Prostate gland (tissue), 2 donors: ENCODE results near the gene ECT2L. TPM values are rescaled to one million over a fixed set of nuclear protein-coding genes. Genes with fewer than 3 reads are reported as not detected.

Source experiments
- DNase-seq: peaks from one replicate; pipeline ENCODE4 v3.0.0-alpha.2; 2019; ENCODE audit warnings: low spot score
- H3K27ac ChIP-seq, 2 donors: fragments of 200-600 bp; sonication (generic); 2 replicates each; pipeline ENCODE4 v1.5.1; 2017 to 2019
- H3K27me3 ChIP-seq: fragments of 200-600 bp; sonication (generic); replicated peaks from 2 replicates; pipeline ENCODE4 v1.5.1; 2019; ENCODE audit not compliant: insufficient read depth
- H3K36me3 ChIP-seq, 2 donors: fragments of 200-600 bp; sonication (generic); 1 replicate in 1 of 2; 2 replicates in 1 of 2; pipeline versions ENCODE4 v1.5.1 to v1.8.1; 2017 to 2019
- H3K4me1 ChIP-seq: fragments of 200-600 bp; sonication (generic); replicated peaks from 2 replicates; pipeline ENCODE4 v1.5.1; 2019
- H3K4me3 ChIP-seq, 2 donors: fragments of 200-600 bp; sonication (generic); 2 replicates each; pipeline ENCODE4 v1.5.1; 2017 to 2019
- H3K9me3 ChIP-seq: fragments of 200-600 bp; sonication (generic); 2 replicates; pipeline ENCODE4 v1.5.1; 2017
- CTCF ChIP-seq, 4 experiments: fragments of 200-600 bp in 2 of 4; fragments of 450-650 bp in 2 of 4; sonication (generic) in 2 of 4; IDR thresholded peaks; 1 replicate in 3 of 4; 2 replicates in 1 of 4; pipeline ENCODE4 v1.5.1; 2016 to 2019; ENCODE audit warnings: antibody characterized with exemption in 4 of 4, mild to moderate bottlenecking in 2 of 4, moderate library complexity in 2 of 4
- POLR2A ChIP-seq: fragments of 450-650 bp; IDR thresholded peaks from one replicate; pipeline ENCODE4 v1.6.1; 2016; ENCODE audit warnings: antibody characterized with exemption, mild to moderate bottlenecking
- POLR2AphosphoS5 ChIP-seq: sonication (generic); formaldehyde crosslinking; IDR thresholded peaks from one replicate; pipeline ENCODE4 v1.6.1; 2017; ENCODE audit warnings: antibody characterized with exemption
- WGBS: methylation state at CpG from one replicate; pipeline ENCODE4 v1.1.5; 2018; 5-methylcytosine and 5-hydroxymethylcytosine counted together
- intact Hi-C: fragments of 100-400 bp; cut with DNase I; formaldehyde crosslinking; loops from one replicate; pipeline ENCODE4 v1.14.2; 2022
- total RNA-seq, 2 donors: library from RNA; depleted of rRNA; stranded (reverse); fragments of >200 nt; gene quantifications; one replicate each; pipeline ENCODE4 v1.1.0, GENCODE V29; 2016

The ECT2L gene
- total RNA-seq, 2 donors from 2014 or later = 0.41 TPM; not detected in 1

- Histone ChIP-seq H3K4me3 (no peak overlapping the region), H3K4me1 (no peaks in the 10 kb centered on the region), H3K27me3 (no peaks in the 10 kb centered on the region), H3K36me3 (no peaks in the 10 kb centered on the region), H3K9me3 (no peaks in the 10 kb centered on the region), H3K27ac (no peak overlapping the region)
- TF ChIP-seq POLR2AphosphoS5 (no peak), POLR2A (no peak), CTCF (IDR thresholded peaks at IDR 0.05) (no peak)
- DNase-seq = no peak
- intact Hi-C loops = no loop called here
- WGBS = 89% methylated on average over 6 of the region's 6 CpGs
Observed at GRCh38 chr6:138849791-138850190, 53.9 kb downstream of the ECT2L start.

GRCh38 chr6:138856654-138857053 lies 60.8 kb downstream of the ECT2L start:
- no peaks in the 10 kb centered on the region for H3K36me3 ChIP-seq
- TF ChIP-seq CTCF (IDR thresholded peaks at IDR 0.05) = no peak
- no peak for TF ChIP-seq POLR2AphosphoS5
- no peak for TF ChIP-seq POLR2A
- H3K4me3 ChIP-seq = no peak overlapping the region
- intact Hi-C loops = no loop called here
- no peak overlapping the region for H3K27ac ChIP-seq
- H3K4me1 ChIP-seq = no peaks in the 10 kb centered on the region
- H3K27me3 ChIP-seq = no peaks in the 10 kb centered on the region
- 75% methylated on average over 6 of the region's 6 CpGs for WGBS
- no peak for DNase-seq
- H3K9me3 ChIP-seq = no peaks in the 10 kb centered on the region

GRCh38 chr6:138857775-138858174 lies 61.9 kb downstream of the ECT2L start:
- no peaks in the 10 kb centered on the region for H3K9me3 ChIP-seq
- H3K36me3 ChIP-seq = no peaks in the 10 kb centered on the region
- 70% methylated on average over 10 of the region's 10 CpGs for WGBS
- H3K4me1 ChIP-seq = no peaks in the 10 kb centered on the region
- TF ChIP-seq POLR2AphosphoS5 (no peak), POLR2A (no peak), CTCF (IDR thresholded peaks at IDR 0.05) (no peak)
- intact Hi-C loops = no loop called here
- no peak overlapping the region for H3K27ac ChIP-seq
- H3K27me3 ChIP-seq = no peaks in the 10 kb centered on the region
- no peak overlapping the region for H3K4me3 ChIP-seq
- no peak for DNase-seq

- no peak for DNase-seq
- TF ChIP-seq CTCF (IDR thresholded peaks at IDR 0.05) (no peak), POLR2A (no peak), POLR2AphosphoS5 (no peak)
- no peak overlapping the region for H3K27ac ChIP-seq
- H3K9me3 ChIP-seq = no peaks in the 10 kb centered on the region
- no peak overlapping the region for H3K4me3 ChIP-seq
- no peaks in the 10 kb centered on the region for H3K27me3 ChIP-seq
- H3K36me3 ChIP-seq = no peaks in the 10 kb centered on the region
- intact Hi-C loops = no loop called here
- 67% methylated on average over 8 of the region's 8 CpGs for WGBS
- H3K4me1 ChIP-seq = no peaks in the 10 kb centered on the region
Observed at GRCh38 chr6:138862456-138862855, 66.6 kb downstream of the ECT2L start.

- TF ChIP-seq POLR2A = no peak
- TF ChIP-seq CTCF (IDR thresholded peaks at IDR 0.05) = no peak
- no peak for TF ChIP-seq POLR2AphosphoS5
- Histone ChIP-seq H3K36me3 (no peaks in the 10 kb centered on the region), H3K4me3 (no peak overlapping the region), H3K9me3 (no peaks in the 10 kb centered on the region), H3K27ac (no peak overlapping the region), H3K4me1 (no peaks in the 10 kb centered on the region), H3K27me3 (no peaks in the 10 kb centered on the region)
- intact Hi-C loops = no loop called here
- no peak for DNase-seq
- 66% methylated on average over 9 of the region's 9 CpGs for WGBS
Observed at GRCh38 chr6:138863321-138863720, 67.4 kb downstream of the ECT2L start.
